K562 (cell line): ENCODE data around the gene PRR23E. TPM values are rescaled to one million over a fixed set of nuclear protein-coding genes. Genes with fewer than 3 reads are reported as not detected.
A peak's percentile ranks its signal among the peaks of the same experiment; 100 is the strongest.

ENCODE experiments used
- ATAC-seq: fragments of 200-7000 bp; cut with Tn5 transposase; 3 replicates; pipeline ENCODE4 v1.9.1; 2020; ENCODE audit warnings: moderate library complexity
- BruUV-seq: library from RNA; stranded (reverse); fragments of 400-500 nt; replicated peaks from 2 replicates; lab custom pipeline; 2021; lab: Mats Ljungman, UMichigan
- CTCF ChIA-PET: fragments of 300-600 bp; formaldehyde crosslinking; extraction: SDS; loops from one replicate; lab custom pipeline; 2021; ENCODE audit warnings: low intra/inter-chr PET ratio; lab: Yijun Ruan, JAX
- POLR2A ChIA-PET: fragments of 300-600, 350-650 bp; sonication (Branson Sonifier 250); formaldehyde crosslinking; extraction: SDS; loops from one replicate; lab custom pipeline; 2021; ENCODE audit warnings: antibody characterized with exemption, inconsistent platforms; lab: Yijun Ruan, JAX
- DNase-seq, 4 experiments: peaks; one replicate each; pipeline versions ENCODE4 v3.0.0 to v3.0.0-alpha.2; 2011 to 2018; ENCODE audit warnings: low spot score in 3 of 4, mixed read lengths in 3 of 4; ENCODE audit errors: extremely low read depth in 1 of 4
- FAIRE-seq: peaks from 2 replicates; lab custom pipeline; 2011; peaks lifted over from hg19 to GRCh38; lab: Jason Lieb, UNC
- H2AFZ ChIP-seq: 2 replicates; pipeline ENCODE4 v1.6.0; 2011; ENCODE audit warnings: low read depth, low read length, control low read depth, inconsistent platforms
- H3K27ac ChIP-seq: fragments of 200-600 bp; 3 replicates; pipeline ENCODE4 v1.8.0; 2011; ENCODE audit warnings: low read depth, mild to moderate bottlenecking, control low read depth, inconsistent platforms, low read length, moderate library complexity, mixed read lengths; ENCODE audit errors: extremely low read depth
- H3K27me3 ChIP-seq, 2 experiments: fragments of 300-600 bp in 1 of 2; 2 replicates in 1 of 2; 3 replicates in 1 of 2; pipeline versions ENCODE4 v1.6.0 to v1.8.0; 2011; ENCODE audit warnings: inconsistent platforms in 2 of 2, low read length in 2 of 2, mild to moderate bottlenecking in 1 of 2, mixed read lengths in 1 of 2, moderate library complexity in 1 of 2; ENCODE audit not compliant: control insufficient read depth in 2 of 2, insufficient read depth in 2 of 2
- H3K36me3 ChIP-seq: fragments of 300-600 bp; 3 replicates; pipeline ENCODE4 v1.8.0; 2011; ENCODE audit warnings: mild to moderate bottlenecking, low read length, inconsistent platforms; ENCODE audit not compliant: control insufficient read depth, insufficient read depth
- H3K4me1 ChIP-seq, 2 experiments: fragments of 200-600 bp in 1 of 2; replicated peaks in 1 of 2; 2 replicates in 1 of 2; 3 replicates in 1 of 2; pipeline versions ENCODE4 v1.5.1 to v1.8.0; 2011; ENCODE audit warnings: inconsistent platforms in 2 of 2, low read length in 2 of 2, mild to moderate bottlenecking in 1 of 2, mixed read lengths in 1 of 2, moderate library complexity in 1 of 2; ENCODE audit not compliant: control insufficient read depth in 2 of 2, insufficient read depth in 2 of 2
- H3K4me2 ChIP-seq: 2 replicates; pipeline ENCODE4 v1.6.1; 2011; ENCODE audit warnings: low read length, control low read depth, inconsistent platforms, mixed read lengths; ENCODE audit not compliant: insufficient read depth
- H3K4me3 ChIP-seq: fragments of 200-600 bp; sonication (generic), shearing (Covaris generic); 2 replicates; pipeline ENCODE4 v1.5.1; 2016; ENCODE audit warnings: control low read depth, inconsistent platforms
- H3K79me2 ChIP-seq: fragments of 200-600 bp; 3 replicates; pipeline ENCODE4 v1.8.0; 2011; ENCODE audit warnings: low read length, inconsistent platforms; ENCODE audit not compliant: control insufficient read depth, insufficient read depth
- H3K9ac ChIP-seq, 2 experiments: 2 replicates each; pipeline versions ENCODE4 v1.6.0 to v1.6.1; 2011; ENCODE audit warnings: low read depth in 2 of 2, low read length in 2 of 2, control low read depth in 1 of 2, inconsistent platforms in 1 of 2, mild to moderate bottlenecking in 1 of 2, mixed read lengths in 1 of 2; ENCODE audit not compliant: insufficient read depth in 1 of 2
- H3K9me1 ChIP-seq: one replicate; pipeline ENCODE4 v1.6.0; 2011; ENCODE audit warnings: inconsistent platforms, mild to moderate bottlenecking, low read length, moderate library complexity; ENCODE audit not compliant: control insufficient read depth, insufficient read depth
- H3K9me3 ChIP-seq: replicated peaks from 2 replicates; pipeline ENCODE4 v1.5.1; 2011; ENCODE audit warnings: low read depth, low read length, inconsistent platforms; ENCODE audit not compliant: control insufficient read depth, insufficient read depth
- H4K20me1 ChIP-seq: replicated peaks from 2 replicates; pipeline ENCODE4 v1.6.1; 2011; ENCODE audit warnings: low read length, inconsistent platforms, mixed read lengths; ENCODE audit not compliant: control insufficient read depth, insufficient read depth
- BRCA1 ChIP-seq, 2 experiments: fragments of 450-650 bp in 1 of 2; sonication (generic) in 1 of 2; formaldehyde crosslinking in 1 of 2; IDR thresholded peaks; 2 replicates each; pipeline versions ENCODE4 v1.5.0 to v1.6.1; 2017 to 2020; ENCODE audit warnings: mild to moderate bottlenecking in 1 of 2, missing genetic modification reagents in 1 of 2
- BRD9 ChIP-seq: fragments of 450-650 bp; IDR thresholded peaks from 2 replicates; pipeline ENCODE4 v1.6.1; 2018; ENCODE audit warnings: low read depth; ENCODE audit not compliant: partially characterized antibody
- CC2D1A ChIP-seq: fragments of 450-650 bp; IDR thresholded peaks from 2 replicates; pipeline ENCODE4 v1.6.1; 2017; ENCODE audit warnings: mild to moderate bottlenecking
- CLOCK ChIP-seq: fragments of 250-450 bp; sonication (Bioruptor Pico); IDR thresholded peaks from 2 replicates; pipeline ENCODE4 v1.4.0; 2020; ENCODE audit warnings: mild to moderate bottlenecking, moderate library complexity, borderline replicate concordance
- HNRNPLL ChIP-seq: fragments of 200-400 bp; formaldehyde crosslinking; IDR thresholded peaks from 2 replicates; pipeline ENCODE4 v1.6.1; 2017; ENCODE audit warnings: low read length, low read depth, mild to moderate bottlenecking; ENCODE audit not compliant: poor library complexity, severe bottlenecking
- KDM5B ChIP-seq: fragments of 200-600 bp; sonication (generic); IDR thresholded peaks from 2 replicates; pipeline ENCODE4 v1.6.1; 2012; ENCODE audit warnings: low read depth, mild to moderate bottlenecking, moderate library complexity, low read length, control low read depth, inconsistent platforms; ENCODE audit not compliant: insufficient replicate concordance
- MEIS2 ChIP-seq: fragments of 450-650 bp; IDR thresholded peaks from 2 replicates; pipeline ENCODE4 v1.6.1; 2014; ENCODE audit warnings: mild to moderate bottlenecking; ENCODE audit not compliant: partially characterized antibody
- SRSF3 ChIP-seq: fragments of 200-400 bp; formaldehyde crosslinking; IDR thresholded peaks from 2 replicates; pipeline ENCODE4 v1.6.1; 2016; ENCODE audit warnings: mild to moderate bottlenecking, low read length, moderate library complexity; ENCODE audit not compliant: insufficient read depth
- ZFP36 ChIP-seq: fragments of 150-350 bp; IDR thresholded peaks from 2 replicates; pipeline ENCODE4 v1.6.1; 2018; ENCODE audit warnings: low read length, low read depth; ENCODE audit not compliant: partially characterized antibody
- ZNF766 ChIP-seq: fragments of 200-800 bp; sonication (Bioruptor generic); conservative IDR thresholded peaks from 2 replicates; pipeline ENCODE4 v1.6.1; 2016; ENCODE audit warnings: missing genetic modification characterization, missing compliant biosample characterization
- WGBS: fragments of 100-300 bp; shearing (Covaris generic); methylation state at CpG from one replicate; pipeline ENCODE4 v1.1.6; 2016; ENCODE audit warnings: low coverage, mixed read lengths; ENCODE audit not compliant: insufficient coverage; ENCODE audit errors: missing lambda C conversion rate; 5-methylcytosine and 5-hydroxymethylcytosine counted together
- in situ Hi-C: fragments of 300-500 bp; cut with MboI; formaldehyde crosslinking; loops from 4 replicates; pipeline ENCODE4 v1.15.0; 2018; ENCODE audit warnings: inconsistent platforms, mixed read lengths
- intact Hi-C: fragments of 100-400 bp; cut with micrococcal nuclease; formaldehyde crosslinking; loops from 2 replicates; pipeline ENCODE4 v1.14.2; 2022
- polyA plus RNA-seq, 8 experiments: library from polyadenylated mRNA; depleted of rRNA in 4 of 8; stranded (reverse) in 5 of 8; unstranded in 3 of 8; fragments of >200 nt; fragmentation: Nextera tagmentation in 2 of 8; fragmentation: Illumina TruSeq in 1 of 8; extraction: Ambion mirVana in 2 of 8; extraction: Trizol in 1 of 8; gene quantifications; 2 replicates each; pipeline versions ENCODE4 v1.2.1 to v1.2.3, GENCODE V29; 2011 to 2014; ENCODE audit warnings: inconsistent platforms in 1 of 8, missing spikeins in 1 of 8
- total RNA-seq, 7 experiments: library from RNA; depleted of rRNA in 6 of 7; stranded (reverse); fragments of >200 nt in 6 of 7; fragmentation: Illumina TruSeq in 2 of 7; extraction: Trizol in 2 of 7; gene quantifications; 2 replicates each; pipeline versions ENCODE4 v1.2.1 to v1.2.3, GENCODE V29; 2011 to 2021; ENCODE audit warnings: low replicate concordance in 1 of 7

PRR23E gene
- total and polyA plus RNA-seq, 9 of the 15 experiments (the other 6 are each of a cell fraction or from before 2014, with no cell fraction given): not detected

DNA sequence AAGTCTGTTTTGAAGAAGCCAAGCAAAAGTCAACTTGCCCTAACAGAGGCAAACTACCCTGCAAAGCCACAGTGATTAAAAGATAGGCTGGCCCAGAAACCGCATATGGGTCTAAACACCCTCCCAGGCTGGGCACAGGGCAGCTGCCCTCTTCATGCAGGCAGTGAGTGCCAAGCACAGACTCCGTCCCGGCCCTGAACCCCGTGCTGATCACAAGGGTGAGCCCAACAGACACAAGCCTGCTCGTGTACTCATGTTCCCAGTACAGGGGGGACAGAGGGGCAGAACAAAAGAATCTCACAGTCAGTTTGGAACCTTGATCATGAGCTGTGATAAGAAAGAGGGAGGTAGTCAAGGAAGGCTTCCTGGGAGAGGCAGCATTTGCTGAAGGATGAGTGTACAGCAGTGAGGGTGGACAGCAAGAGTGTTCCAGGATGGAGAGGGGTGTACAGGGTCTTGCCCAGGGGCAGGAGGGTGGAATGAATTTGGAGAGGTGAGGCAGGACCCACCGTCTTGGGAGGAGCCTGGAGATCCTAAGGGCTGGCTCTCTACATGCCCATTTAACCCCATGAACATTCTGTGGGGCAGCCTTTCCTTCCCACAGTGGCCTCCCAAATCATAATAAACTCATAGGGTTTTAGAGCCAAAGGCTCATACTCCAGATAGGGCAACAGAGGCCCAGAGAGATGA, 43.2 kb upstream of the PRR23E start:
- in situ Hi-C loops: loop anchor here (10.0 kb wide), 1 partner anchor 1505 kb away; no protein-coding TSS in a partner anchor
- ATAC-seq: no peak
- FAIRE-seq: no peak
- Histone ChIP-seq H3K27ac (no peak overlapping the region), H3K9me3 (no peaks in the 10 kb centered on the region), H3K9ac (no peak overlapping the region), H3K4me1 (no peaks in the 10 kb centered on the region), H3K79me2 (no peaks in the 10 kb centered on the region), H3K36me3 (no peaks in the 10 kb centered on the region), H4K20me1 (no peaks in the 10 kb centered on the region), H2AFZ (no peak overlapping the region), H3K4me2 (no peak overlapping the region), H3K9me1 (no peaks in the 10 kb centered on the region), H3K4me3 (no peak overlapping the region), H3K27me3 (peaks cover 0 to 8% of the 10 kb centered on the region in 2 experiments; a peak in 1 of 5 replicates)
- POLR2A ChIA-PET: no interaction called here
- BruUV-seq: no TSS peak
- CTCF ChIA-PET: no interaction called here
- WGBS: 0% methylated on average over 6 of the region's 6 CpGs
- DNase-seq: no peak
- intact Hi-C loops: no loop called here
- TF ChIP-seq SRSF3: no peak
- peak; percentile 78 for TF ChIP-seq ZFP36

- intact Hi-C loops: no loop called here
- TF ChIP-seq CLOCK (CRISPR knock-in tag): no peak
- no peak for TF ChIP-seq KDM5B
- TF ChIP-seq HNRNPLL: no peak
- TF ChIP-seq ZNF766 (CRISPR knock-in tag): no peak
- no peak for TF ChIP-seq BRCA1 (IDR thresholded peaks at IDR 0.05)
- TF ChIP-seq BRCA1 (CRISPR knock-in tag; IDR thresholded peaks at IDR 0.05): no peak
- no peak for TF ChIP-seq BRD9
- no peak for TF ChIP-seq CC2D1A
- no peak for TF ChIP-seq MEIS2
These were observed 42.2 kb upstream of the PRR23E start for GRCh38 chr3:127150513-127151250.

More at GRCh38 chr3:127150513-127151250, 42.2 kb upstream of the PRR23E start:
- no peak overlapping the region for H3K9ac ChIP-seq
- peaks cover 0 to 8% of the 10 kb centered on the region in 2 experiments; a peak in 1 of 5 replicates for H3K27me3 ChIP-seq
- 2% methylated on average over 14 of the region's 15 CpGs for WGBS
- H3K9me1 ChIP-seq: no peaks in the 10 kb centered on the region
- H3K79me2 ChIP-seq: no peaks in the 10 kb centered on the region
- no TSS peak for BruUV-seq
- DNase-seq (no peak), ATAC-seq (no peak), FAIRE-seq (no peak)
- in situ Hi-C loops: no loop called here
- no peak overlapping the region for H3K27ac ChIP-seq
- POLR2A ChIA-PET: no interaction called here
- H4K20me1 ChIP-seq: no peaks in the 10 kb centered on the region
- H3K9me3 ChIP-seq: 0 out of 2 replicates have a peak, but pooled peaks cover 2% of the 10 kb centered on the region
- no peaks in the 10 kb centered on the region for H3K4me1 ChIP-seq
- H3K4me2 ChIP-seq: no peak overlapping the region
- no peaks in the 10 kb centered on the region for H3K36me3 ChIP-seq
- no peak overlapping the region for H2AFZ ChIP-seq
- CTCF ChIA-PET: no interaction called here
- no peak overlapping the region for H3K4me3 ChIP-seq
